Endothelial cell of umbilical vein (primary cell): ENCODE measurements around the gene RP9. TPM values are rescaled to one million over a fixed set of nuclear protein-coding genes. Genes with fewer than 3 reads are reported as not detected.

Experiments used
- BruUV-seq: library from RNA; stranded (reverse); fragments of 400-500 nt; replicated peaks from 2 replicates; lab custom pipeline; 2021; lab: Mats Ljungman, UMichigan
- CTCF ChIA-PET: fragments of 300-600, 350-600 bp; sonication (Branson Sonifier 250); formaldehyde crosslinking; loops from one replicate; lab custom pipeline; 2021; ENCODE audit warnings: antibody characterized with exemption, inconsistent platforms; lab: Charles Lee
- POLR2A ChIA-PET: fragments of 300-600, 350-600 bp; sonication (Branson Sonifier 250); formaldehyde crosslinking; loops from one replicate; lab custom pipeline; 2021; ENCODE audit warnings: antibody characterized with exemption, inconsistent platforms; lab: Charles Lee
- DNase-seq: peaks from one replicate; pipeline ENCODE4 v3.0.0-alpha.2; 2011; ENCODE audit warnings: low read depth, low spot score
- FAIRE-seq: peaks from 2 replicates; lab custom pipeline; 2011; peaks lifted over from hg19 to GRCh38; lab: Jason Lieb, UNC
- H2AFZ ChIP-seq: 2 replicates; pipeline ENCODE4 v1.6.0; 2012; ENCODE audit warnings: low read depth, low read length, control low read depth, inconsistent platforms
- H3K27ac ChIP-seq: 2 replicates; pipeline ENCODE4 v1.5.1; 2011; ENCODE audit warnings: low read depth, mild to moderate bottlenecking, control low read depth, low read length, moderate library complexity; ENCODE audit not compliant: insufficient read depth
- H3K27me3 ChIP-seq, 2 experiments: 2 replicates each; pipeline versions ENCODE4 v1.6.0 to v1.6.1; 2011; ENCODE audit warnings: low read length in 2 of 2, mixed read lengths in 1 of 2; ENCODE audit not compliant: control insufficient read depth in 2 of 2, insufficient read depth in 2 of 2
- H3K36me3 ChIP-seq, 2 experiments: 2 replicates in 1 of 2; 3 replicates in 1 of 2; pipeline ENCODE4 v1.5.1; 2011; ENCODE audit warnings: low read length in 2 of 2, mild to moderate bottlenecking in 1 of 2, moderate library complexity in 1 of 2; ENCODE audit not compliant: control insufficient read depth in 2 of 2, insufficient read depth in 2 of 2; ENCODE audit errors: extremely low read depth in 1 of 2
- H3K4me1 ChIP-seq: 3 replicates; pipeline ENCODE4 v1.5.1; 2011; ENCODE audit warnings: mild to moderate bottlenecking, low read length; ENCODE audit not compliant: control insufficient read depth, insufficient read depth; ENCODE audit errors: extremely low read depth
- H3K4me2 ChIP-seq: 2 replicates; pipeline ENCODE4 v1.6.1; 2011; ENCODE audit warnings: low read length, control low read depth, mixed read lengths; ENCODE audit not compliant: insufficient read depth
- H3K4me3 ChIP-seq, 3 experiments: fragments of 200-600 bp in 1 of 3; sonication (generic), shearing (Covaris generic) in 1 of 3; replicated peaks in 1 of 3; 2 replicates each; pipeline ENCODE4 v1.5.1; 2011 to 2016; ENCODE audit warnings: control low read depth in 3 of 3, low read length in 3 of 3, mild to moderate bottlenecking in 2 of 3, inconsistent platforms in 1 of 3, low read depth in 1 of 3, moderate library complexity in 1 of 3; ENCODE audit not compliant: insufficient read depth in 1 of 3
- H3K79me2 ChIP-seq: 2 replicates; pipeline ENCODE4 v1.6.0; 2012; ENCODE audit warnings: low read length, inconsistent platforms; ENCODE audit not compliant: control insufficient read depth, insufficient read depth
- H3K9ac ChIP-seq: replicated peaks from 2 replicates; pipeline ENCODE3; 2011; ENCODE audit warnings: low read length, control low read depth; ENCODE audit not compliant: insufficient read depth; ENCODE audit errors: extremely low read depth
- H3K9me1 ChIP-seq: replicated peaks from 3 replicates; pipeline ENCODE4 v1.6.0; 2011; ENCODE audit warnings: mild to moderate bottlenecking, low read length; ENCODE audit not compliant: control insufficient read depth, insufficient read depth; ENCODE audit errors: extremely low read depth
- H3K9me3 ChIP-seq: replicated peaks from 2 replicates; pipeline ENCODE4 v1.5.1; 2012; ENCODE audit warnings: low read length, inconsistent platforms; ENCODE audit not compliant: control insufficient read depth, insufficient read depth
- H4K20me1 ChIP-seq: replicated peaks from 2 replicates; pipeline ENCODE3; 2011; ENCODE audit warnings: mild to moderate bottlenecking, low read length; ENCODE audit not compliant: control insufficient read depth, insufficient read depth; ENCODE audit errors: extremely low read depth
- CTCF ChIP-seq, 2 donors: IDR thresholded peaks; 1 replicate in 1 of 2; 2 replicates in 1 of 2; pipeline ENCODE4 v1.5.1; 2011; ENCODE audit warnings: low read length in 2 of 2, mild to moderate bottlenecking in 2 of 2, moderate library complexity in 2 of 2, control low read depth in 1 of 2, inconsistent platforms in 1 of 2, low read depth in 1 of 2; ENCODE audit not compliant: insufficient read depth in 1 of 2; ENCODE audit errors: extremely low read depth in 1 of 2
- MAX ChIP-seq: IDR thresholded peaks from 2 replicates; pipeline ENCODE4 v1.6.1; 2011; ENCODE audit not compliant: insufficient read depth, insufficient read length
- POLR2AphosphoS5 ChIP-seq: IDR thresholded peaks from 2 replicates; pipeline ENCODE4 v1.6.1; 2012; ENCODE audit warnings: low read depth, mild to moderate bottlenecking, control low read depth, low read length, moderate library complexity; ENCODE audit not compliant: insufficient read depth
- dilution Hi-C: fragments of 300-500 bp; cut with MboI; formaldehyde crosslinking; loops from one replicate; pipeline ENCODE4 v1.15.0; 2019; ENCODE audit warnings: low sequenced_read_pairs; ENCODE audit not compliant: extremely low pct_ligation_motif_present
- intact Hi-C: fragments of 100-400 bp; cut with micrococcal nuclease; formaldehyde crosslinking; loops from one replicate; pipeline ENCODE4 v1.10.0; 2022
- polyA plus RNA-seq, 4 experiments: library from polyadenylated mRNA; depleted of rRNA in 3 of 4; stranded (reverse) in 3 of 4; unstranded in 1 of 4; fragments of >200 nt; gene quantifications; 2 replicates each; pipeline versions ENCODE4 v1.2.1 to v1.2.3, GENCODE V29; 2011 to 2012; ENCODE audit warnings: missing spikeins in 1 of 4
- total RNA-seq: library from RNA; stranded (reverse); gene quantifications from 2 replicates; pipeline ENCODE4 v1.2.3, GENCODE V29; 2021

RP9 gene
- total and polyA plus RNA-seq, 2 donors (not counting 3 experiments of a cell fraction or from before 2014, with no cell fraction given), result 16.0 to 18.5 TPM

GRCh38 chr7:33101906-33102305, 7.3 kb downstream of the RP9 start:
- no TSS peak for BruUV-seq
- no peak overlapping the region for H3K4me3 ChIP-seq
- no peak overlapping the region for H3K9ac ChIP-seq
- peaks cover 36% of the 10 kb centered on the region for H3K79me2 ChIP-seq
- H4K20me1 ChIP-seq, result no peaks in the 10 kb centered on the region
- H2AFZ ChIP-seq, result no peak overlapping the region
- POLR2A ChIA-PET, result no interaction called here
- intact Hi-C loops (no loop called here), dilution Hi-C loops (no loop called here)
- DNase-seq (no peak), FAIRE-seq (no peak)
- no peak for TF ChIP-seq CTCF (IDR thresholded peaks at IDR 0.05; ENCODE audit: extremely low read depth in 1 of 2, insufficient read depth in 1 of 2, low read depth in 1 of 2, low read length in 2 of 2)
- TF ChIP-seq POLR2AphosphoS5, result no peak
- CTCF ChIA-PET, result interaction anchor here (1.2 kb wide), 1 partner anchor 10 kb away, joined by 4 read pairs; no protein-coding TSS in a partner anchor
- H3K27me3 ChIP-seq, result no peaks in the 10 kb centered on the region
- no peak overlapping the region for H3K4me2 ChIP-seq
- H3K36me3 ChIP-seq, result peaks cover 13 to 17% of the 10 kb centered on the region in 2 experiments
- no peaks in the 10 kb centered on the region for H3K4me1 ChIP-seq
- H3K27ac ChIP-seq, result no peak overlapping the region
- H3K9me1 ChIP-seq, result no peaks in the 10 kb centered on the region
- no peaks in the 10 kb centered on the region for H3K9me3 ChIP-seq

- H4K20me1 ChIP-seq, result no peaks in the 10 kb centered on the region
- no peak for TF ChIP-seq MAX
- no peak overlapping the region for H3K9ac ChIP-seq
Observed at GRCh38 chr7:33100770-33101169, 8.4 kb downstream of the RP9 start.

More at GRCh38 chr7:33100770-33101169, 8.4 kb downstream of the RP9 start:
- Histone ChIP-seq H2AFZ (no peak overlapping the region), H3K27ac (no peak overlapping the region), H3K36me3 (peaks cover 15 to 23% of the 10 kb centered on the region in 2 experiments), H3K4me2 (no peak overlapping the region), H3K9me3 (no peaks in the 10 kb centered on the region), H3K79me2 (peaks cover 25% of the 10 kb centered on the region), H3K4me1 (no peaks in the 10 kb centered on the region), H3K4me3 (no peak overlapping the region), H3K27me3 (no peaks in the 10 kb centered on the region), H3K9me1 (no peaks in the 10 kb centered on the region)
- intact Hi-C loops (no loop called here), dilution Hi-C loops (no loop called here)
- ChIA-PET POLR2A (interaction anchor here (0.7 kb wide), 1 partner anchor 153 kb away, joined by 5 read pairs; no protein-coding TSS in a partner anchor), CTCF (interaction anchor here (1.4 kb wide), 1 partner anchor 18 kb away, joined by 3 read pairs; no protein-coding TSS in a partner anchor)
- DNase-seq (no peak), FAIRE-seq (no peak)
- BruUV-seq, result no TSS peak
